GM12891 (cell line): ENCODE results near the gene RTL1.

Experiments
- POLR2A ChIP-seq: IDR thresholded peaks from 2 replicates; pipeline ENCODE4 v1.6.1; 2011; ENCODE audit warnings: low read depth, low read length, control low read depth
- POLR2AphosphoS5 ChIP-seq: IDR thresholded peaks from 2 replicates; pipeline ENCODE4 v1.6.1; 2011; ENCODE audit warnings: low read depth, low read length, control low read depth
- POU2F2 ChIP-seq: IDR thresholded peaks from 2 replicates; pipeline ENCODE4 v1.6.1; 2011; ENCODE audit warnings: low read depth, mild to moderate bottlenecking, control low read depth, low read length, moderate library complexity
- SPI1 ChIP-seq: IDR thresholded peaks from 2 replicates; pipeline ENCODE4 v1.6.1; 2011; ENCODE audit warnings: low read depth, low read length, control low read depth
- TAF1 ChIP-seq: IDR thresholded peaks from 2 replicates; pipeline ENCODE4 v1.6.1; 2011; ENCODE audit warnings: low read depth, low read length, control low read depth

DNA sequence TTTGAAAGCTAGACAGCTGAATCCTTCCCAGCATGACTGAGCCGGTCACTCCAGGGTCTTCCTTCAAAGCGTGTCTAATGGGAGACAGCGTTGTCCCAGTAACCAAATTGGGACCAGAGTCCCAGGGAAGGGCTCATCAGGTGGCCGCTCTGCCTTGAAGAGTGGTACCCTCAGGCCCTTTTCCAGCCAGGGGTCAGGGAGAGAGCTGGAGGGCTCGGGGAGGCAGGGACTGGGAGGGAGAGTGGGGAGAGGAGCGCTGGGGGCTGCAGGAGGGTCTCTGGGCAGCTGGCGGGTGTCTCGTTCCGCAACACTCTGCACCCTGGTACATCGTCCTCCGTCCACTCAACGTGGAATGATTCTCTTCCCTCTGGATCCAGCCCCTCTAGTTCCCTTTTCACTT lies 1.6 kb upstream of the RTL1 start:
- TF ChIP-seq POLR2A: no peak
- no peak for TF ChIP-seq POLR2AphosphoS5
- no peak for TF ChIP-seq SPI1
- TF ChIP-seq TAF1: no peak
- no peak for TF ChIP-seq POU2F2
